IMR-90 (cell line): ENCODE data around the gene ARHGEF12.

Source experiments
- CEBPB ChIP-seq: IDR thresholded peaks from 2 replicates; pipeline ENCODE4 v1.6.1; 2012; ENCODE audit warnings: low read depth, low read length, improper control_type of control experiment
- ELK1 ChIP-seq: fragments of 150-350 bp; IDR thresholded peaks from 2 replicates; pipeline ENCODE4 v1.6.1; 2016; ENCODE audit warnings: low read depth, mild to moderate bottlenecking, low read length, moderate library complexity, borderline replicate concordance
- POLR2A ChIP-seq: IDR thresholded peaks from 2 replicates; pipeline ENCODE4 v1.6.1; 2012; ENCODE audit warnings: mild to moderate bottlenecking, low read depth, low read length
- TF ChIP-seq, protein P1 (sequence below): conservative IDR thresholded peaks from 2 replicates; pipeline ENCODE4 v1.5.1; 2012; ENCODE audit warnings: mild to moderate bottlenecking, low read depth, low read length, improper control_type of control experiment
- TF ChIP-seq, protein P2 (sequence below): fragments of 150-350 bp; IDR thresholded peaks from 2 replicates; pipeline ENCODE4 v1.6.1; 2017; ENCODE audit warnings: mild to moderate bottlenecking, antibody characterized with exemption, low read length, low read depth

DNA sequence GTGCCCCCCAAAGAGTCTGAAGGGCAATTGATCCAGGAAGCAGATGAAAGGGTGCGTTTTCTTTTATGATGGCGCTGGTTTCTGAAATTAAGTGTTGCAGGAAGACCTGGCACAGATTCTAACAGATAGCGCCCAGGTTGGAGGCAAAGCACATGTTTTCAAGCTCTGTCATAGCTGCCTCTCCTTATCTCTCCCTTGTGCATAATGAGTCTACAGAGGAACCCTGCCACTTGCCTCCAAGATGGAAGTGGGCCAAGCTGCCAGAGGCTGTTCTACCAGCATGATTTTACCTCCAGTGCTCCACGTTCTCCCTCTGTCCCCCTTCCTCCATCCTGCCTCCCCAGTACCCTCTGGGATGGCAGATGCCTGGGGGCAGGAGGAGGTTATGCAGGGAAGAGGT, 41.1 kb upstream of the ARHGEF12 start:
- TF ChIP-seq, protein P1, sequence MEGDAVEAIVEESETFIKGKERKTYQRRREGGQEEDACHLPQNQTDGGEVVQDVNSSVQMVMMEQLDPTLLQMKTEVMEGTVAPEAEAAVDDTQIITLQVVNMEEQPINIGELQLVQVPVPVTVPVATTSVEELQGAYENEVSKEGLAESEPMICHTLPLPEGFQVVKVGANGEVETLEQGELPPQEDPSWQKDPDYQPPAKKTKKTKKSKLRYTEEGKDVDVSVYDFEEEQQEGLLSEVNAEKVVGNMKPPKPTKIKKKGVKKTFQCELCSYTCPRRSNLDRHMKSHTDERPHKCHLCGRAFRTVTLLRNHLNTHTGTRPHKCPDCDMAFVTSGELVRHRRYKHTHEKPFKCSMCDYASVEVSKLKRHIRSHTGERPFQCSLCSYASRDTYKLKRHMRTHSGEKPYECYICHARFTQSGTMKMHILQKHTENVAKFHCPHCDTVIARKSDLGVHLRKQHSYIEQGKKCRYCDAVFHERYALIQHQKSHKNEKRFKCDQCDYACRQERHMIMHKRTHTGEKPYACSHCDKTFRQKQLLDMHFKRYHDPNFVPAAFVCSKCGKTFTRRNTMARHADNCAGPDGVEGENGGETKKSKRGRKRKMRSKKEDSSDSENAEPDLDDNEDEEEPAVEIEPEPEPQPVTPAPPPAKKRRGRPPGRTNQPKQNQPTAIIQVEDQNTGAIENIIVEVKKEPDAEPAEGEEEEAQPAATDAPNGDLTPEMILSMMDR, result no peak
- TF ChIP-seq, protein P2, sequence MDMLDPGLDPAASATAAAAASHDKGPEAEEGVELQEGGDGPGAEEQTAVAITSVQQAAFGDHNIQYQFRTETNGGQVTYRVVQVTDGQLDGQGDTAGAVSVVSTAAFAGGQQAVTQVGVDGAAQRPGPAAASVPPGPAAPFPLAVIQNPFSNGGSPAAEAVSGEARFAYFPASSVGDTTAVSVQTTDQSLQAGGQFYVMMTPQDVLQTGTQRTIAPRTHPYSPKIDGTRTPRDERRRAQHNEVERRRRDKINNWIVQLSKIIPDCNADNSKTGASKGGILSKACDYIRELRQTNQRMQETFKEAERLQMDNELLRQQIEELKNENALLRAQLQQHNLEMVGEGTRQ, result no peak
- TF ChIP-seq POLR2A (no peak), ELK1 (no peak), CEBPB (no peak)
